ENCODE data around the gene UBE2QL1.

The UBE2QL1 gene

GRCh38 chr5:6535594-6535993 lies 86.9 kb downstream of the UBE2QL1 start:
- H3K36me3 ChIP-seq (ENCODE audit: control insufficient read depth in 2 of 2, insufficient read depth in 2 of 2, low read length in 2 of 2), result no peaks in the 10 kb centered on the region
- peaks cover 10% of the 10 kb centered on the region for H3K4me1 ChIP-seq (ENCODE audit: control insufficient read depth, insufficient read depth, low read length)
- H3K4me3 ChIP-seq (ENCODE audit: low read length in 2 of 2), result no peak overlapping the region
- no peaks in the 10 kb centered on the region for H3K9me3 ChIP-seq (ENCODE audit: control insufficient read depth in 2 of 2, low read length in 2 of 2)
- no peak overlapping the region for H3K27ac ChIP-seq (ENCODE audit: low read length)
- no peaks in the 10 kb centered on the region for H3K27me3 ChIP-seq (ENCODE audit: control insufficient read depth in 1 of 2, insufficient read depth in 2 of 2, low read length in 2 of 2)
- no peak overlapping the region for H3K9ac ChIP-seq (ENCODE audit: low read length in 2 of 2)

GRCh38 chr5:6539060-6539459 lies 90.4 kb downstream of the UBE2QL1 start:
- Histone ChIP-seq H3K36me3 (ENCODE audit: control insufficient read depth in 2 of 2, insufficient read depth in 2 of 2, low read length in 2 of 2) (no peaks in the 10 kb centered on the region), H3K27me3 (ENCODE audit: control insufficient read depth in 1 of 2, insufficient read depth in 2 of 2, low read length in 2 of 2) (no peaks in the 10 kb centered on the region), H3K4me1 (ENCODE audit: control insufficient read depth, insufficient read depth, low read length) (peaks cover 15% of the 10 kb centered on the region), H3K4me3 (ENCODE audit: low read length in 2 of 2) (no peak overlapping the region), H3K27ac (ENCODE audit: low read length) (no peak overlapping the region), H3K9me3 (ENCODE audit: control insufficient read depth in 2 of 2, low read length in 2 of 2) (no peaks in the 10 kb centered on the region), H3K9ac (ENCODE audit: low read length in 2 of 2) (no peak overlapping the region)

GRCh38 chr5:6540111-6540827 lies 91.6 kb downstream of the UBE2QL1 start:
- peaks cover 22% of the 10 kb centered on the region for H3K4me1 ChIP-seq (ENCODE audit: control insufficient read depth, insufficient read depth, low read length)
- H3K27ac ChIP-seq (ENCODE audit: low read length), result peak overlapping the region; percentile 46
- no peak overlapping the region for H3K9ac ChIP-seq (ENCODE audit: low read length in 2 of 2)
- H3K9me3 ChIP-seq (ENCODE audit: control insufficient read depth in 2 of 2, low read length in 2 of 2), result no peaks in the 10 kb centered on the region
- H3K27me3 ChIP-seq (ENCODE audit: control insufficient read depth in 1 of 2, insufficient read depth in 2 of 2, low read length in 2 of 2), result no peaks in the 10 kb centered on the region
- no peaks in the 10 kb centered on the region for H3K36me3 ChIP-seq (ENCODE audit: control insufficient read depth in 2 of 2, insufficient read depth in 2 of 2, low read length in 2 of 2)
- H3K4me3 ChIP-seq (ENCODE audit: low read length in 2 of 2), result no peak overlapping the region

GRCh38 chr5:6541256-6542013 lies 92.8 kb downstream of the UBE2QL1 start:
- peaks cover 31% of the 10 kb centered on the region for H3K4me1 ChIP-seq (ENCODE audit: control insufficient read depth, insufficient read depth, low read length)
- H3K27ac ChIP-seq (ENCODE audit: low read length), result peak overlapping the region; percentile 46
- no peaks in the 10 kb centered on the region for H3K9me3 ChIP-seq (ENCODE audit: control insufficient read depth in 2 of 2, low read length in 2 of 2)
- H3K9ac ChIP-seq (ENCODE audit: low read length in 2 of 2), result no peak overlapping the region
- H3K36me3 ChIP-seq (ENCODE audit: control insufficient read depth in 2 of 2, insufficient read depth in 2 of 2, low read length in 2 of 2), result no peaks in the 10 kb centered on the region
- H3K4me3 ChIP-seq (ENCODE audit: low read length in 2 of 2), result no peak overlapping the region
- no peaks in the 10 kb centered on the region for H3K27me3 ChIP-seq (ENCODE audit: control insufficient read depth in 1 of 2, insufficient read depth in 2 of 2, low read length in 2 of 2)

GRCh38 chr5:6542421-6543345 lies 94.0 kb downstream of the UBE2QL1 start:
- H3K9ac ChIP-seq (ENCODE audit: low read length in 2 of 2), result no peak overlapping the region
- peaks cover 44% of the 10 kb centered on the region for H3K4me1 ChIP-seq (ENCODE audit: control insufficient read depth, insufficient read depth, low read length)
- no peak overlapping the region for H3K27ac ChIP-seq (ENCODE audit: low read length)
- no peaks in the 10 kb centered on the region for H3K9me3 ChIP-seq (ENCODE audit: control insufficient read depth in 2 of 2, low read length in 2 of 2)
- H3K27me3 ChIP-seq (ENCODE audit: control insufficient read depth in 1 of 2, insufficient read depth in 2 of 2, low read length in 2 of 2), result no peaks in the 10 kb centered on the region
- H3K4me3 ChIP-seq (ENCODE audit: low read length in 2 of 2), result no peak overlapping the region
- no peaks in the 10 kb centered on the region for H3K36me3 ChIP-seq (ENCODE audit: control insufficient read depth in 2 of 2, insufficient read depth in 2 of 2, low read length in 2 of 2)

- Histone ChIP-seq H3K27me3 (ENCODE audit: control insufficient read depth in 1 of 2, insufficient read depth in 2 of 2, low read length in 2 of 2) (no peaks in the 10 kb centered on the region), H3K9me3 (ENCODE audit: control insufficient read depth in 2 of 2, low read length in 2 of 2) (no peaks in the 10 kb centered on the region), H3K4me3 (ENCODE audit: low read length in 2 of 2) (no peak overlapping the region), H3K36me3 (ENCODE audit: control insufficient read depth in 2 of 2, insufficient read depth in 2 of 2, low read length in 2 of 2) (no peaks in the 10 kb centered on the region), H3K4me1 (ENCODE audit: control insufficient read depth, insufficient read depth, low read length) (peaks cover 46% of the 10 kb centered on the region), H3K9ac (ENCODE audit: low read length in 2 of 2) (no peak overlapping the region), H3K27ac (ENCODE audit: low read length) (no peak overlapping the region)
Observed at GRCh38 chr5:6543346-6543730, 94.7 kb downstream of the UBE2QL1 start.

- H3K4me3 ChIP-seq (ENCODE audit: low read length in 2 of 2), result no peak overlapping the region
- no peaks in the 10 kb centered on the region for H3K27me3 ChIP-seq (ENCODE audit: control insufficient read depth in 1 of 2, insufficient read depth in 2 of 2, low read length in 2 of 2)
- no peaks in the 10 kb centered on the region for H3K9me3 ChIP-seq (ENCODE audit: control insufficient read depth in 2 of 2, low read length in 2 of 2)
- no peaks in the 10 kb centered on the region for H3K36me3 ChIP-seq (ENCODE audit: control insufficient read depth in 2 of 2, insufficient read depth in 2 of 2, low read length in 2 of 2)
- no peak overlapping the region for H3K27ac ChIP-seq (ENCODE audit: low read length)
- H3K9ac ChIP-seq (ENCODE audit: low read length in 2 of 2), result no peak overlapping the region
- peaks cover 46% of the 10 kb centered on the region for H3K4me1 ChIP-seq (ENCODE audit: control insufficient read depth, insufficient read depth, low read length)
Observed at GRCh38 chr5:6543830-6544560, 95.3 kb downstream of the UBE2QL1 start.

Data from stomach smooth muscle (tissue), 2 donors.